KBM-7 (cell line): ENCODE results near the gene IL2RA.
"Not testable (repeated sequence)": the region's sequence is repeated elsewhere in the genome, so short reads cannot be mapped to it uniquely, and the experiment has no call there.

Experiments used
- DNase-seq: peaks from one replicate; pipeline ENCODE4 v3.0.0-alpha.2; 2015
- in situ Hi-C: fragments of 300-500 bp; cut with MboI; formaldehyde crosslinking; loops from 2 replicates; pipeline ENCODE4 v1.14.3; 2020; ENCODE audit warnings: low sequenced_read_pairs, low pct_unique_long_range_greater_than_20kb, mixed read lengths

Gene IL2RA

DNA sequence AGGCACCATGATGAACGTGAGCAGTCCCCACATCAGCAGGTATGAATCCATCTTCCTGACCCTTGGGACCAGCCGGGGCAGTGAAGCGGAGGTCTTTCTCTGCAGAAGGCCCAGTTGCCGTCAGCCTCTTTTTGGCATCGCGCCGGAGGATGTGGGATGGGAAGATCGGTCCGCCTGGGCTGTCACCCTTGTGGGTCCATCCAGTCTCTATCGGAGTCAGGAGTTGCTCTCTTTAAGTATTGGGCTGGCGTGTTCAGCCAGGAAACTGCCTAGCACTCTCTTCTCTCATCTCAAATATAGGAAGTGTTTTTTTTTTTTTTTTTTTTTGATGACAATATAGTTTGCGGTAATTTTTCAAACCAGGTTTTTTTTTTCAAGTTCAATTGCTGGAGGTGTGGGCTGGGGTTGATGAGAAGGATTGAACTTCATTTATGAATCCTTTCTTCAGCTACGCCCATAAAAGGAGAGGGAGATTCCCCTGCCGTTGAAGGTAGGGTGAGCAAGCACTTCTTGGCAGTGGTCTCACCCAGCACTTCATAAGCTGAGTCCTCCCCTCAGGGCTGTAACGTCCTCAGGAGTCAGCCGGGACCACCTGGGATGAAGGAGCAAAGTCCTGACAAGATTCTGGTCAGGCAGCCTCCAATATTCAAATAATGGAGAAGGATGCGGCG, at the start of gene IL2RA:
TSS of gene IL2RA (minus strand) at position 267 of the 671 bp plus-strand sequence. CDS start at position 51, 216 bp downstream.
- DNase-seq = peak; percentile 72
- in situ Hi-C loops = no loop called here

DNA sequence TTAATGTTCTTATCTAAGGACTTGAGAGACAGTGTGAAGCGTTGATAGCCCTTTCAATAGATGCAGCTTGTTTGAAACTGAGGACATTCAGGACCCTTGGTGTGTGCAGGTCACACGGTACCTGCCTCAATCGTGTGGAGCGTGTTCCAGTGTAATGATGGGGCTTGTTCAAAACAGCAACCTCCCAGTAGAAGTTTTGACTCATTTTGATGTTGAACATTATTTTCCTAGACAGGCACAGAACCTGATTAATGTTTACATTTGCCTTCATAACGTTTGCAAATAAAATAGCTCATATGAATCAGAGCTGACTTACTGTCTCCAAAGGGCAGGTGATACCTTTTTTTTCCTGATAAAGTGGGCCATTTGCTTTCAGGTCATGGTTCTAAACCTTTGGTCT, 48.0 kb upstream of the IL2RA start:
- no peak for DNase-seq
- in situ Hi-C loops = no loop called here

DNA sequence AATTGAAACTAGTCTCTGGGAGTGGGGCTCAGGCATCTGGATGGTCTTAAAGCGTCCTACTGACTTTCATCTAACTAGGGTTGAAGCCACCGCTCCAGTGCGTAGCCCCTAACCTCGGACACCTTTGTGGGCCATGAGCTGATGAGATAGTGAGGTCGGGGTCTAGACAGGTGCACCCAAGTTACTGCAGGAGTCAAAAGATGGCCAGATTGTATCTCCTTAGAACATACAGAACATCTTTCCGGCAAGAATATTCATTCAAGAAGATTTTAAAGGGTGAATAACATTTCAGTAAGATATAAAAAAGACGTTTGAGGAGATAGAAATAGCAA, 47.2 kb upstream of the IL2RA start:
- in situ Hi-C loops = loop anchor here (10.0 kb wide), 1 partner anchor 295 kb away; no protein-coding TSS in a partner anchor
- DNase-seq = no peak

DNA sequence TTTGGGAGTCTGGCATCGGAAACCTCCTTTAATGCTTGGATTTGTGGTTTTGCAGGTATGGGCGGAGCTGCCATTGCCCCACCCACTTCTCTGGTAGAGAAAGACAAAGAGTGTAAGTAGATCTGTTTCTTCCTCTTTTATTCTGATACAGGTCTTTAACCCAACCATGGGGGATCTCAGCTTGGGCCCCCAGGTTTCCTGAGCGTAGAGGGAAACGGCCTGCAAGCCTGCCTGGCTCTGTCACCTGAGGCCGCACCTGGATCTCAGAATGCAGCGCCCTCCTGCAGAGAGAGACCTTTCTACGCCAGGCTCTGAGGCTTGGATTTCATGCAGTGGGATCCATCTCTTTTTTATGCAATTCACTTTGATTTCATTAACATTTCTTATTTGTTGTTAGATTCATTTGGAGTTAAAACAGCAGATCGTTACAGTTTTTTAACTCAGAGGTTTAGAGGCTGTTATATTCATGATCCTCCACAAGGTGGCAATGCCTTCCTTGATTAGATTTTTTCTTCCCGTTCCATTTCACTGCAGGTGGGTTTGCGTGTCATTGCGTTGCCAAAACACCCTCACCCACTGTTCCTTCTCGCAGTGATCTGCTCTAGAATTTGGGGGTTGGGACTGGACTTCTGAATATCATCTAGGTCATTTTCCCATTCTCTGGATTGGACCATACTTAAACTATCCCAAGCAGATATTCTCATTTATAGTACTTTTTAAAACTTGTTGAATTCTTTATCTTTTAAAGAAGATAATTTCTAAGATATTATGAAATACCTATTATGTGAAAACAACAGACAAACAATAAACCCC, 46.7 kb upstream of the IL2RA start:
- in situ Hi-C loops = loop anchor here (10.0 kb wide), 1 partner anchor 296 kb away; no protein-coding TSS in a partner anchor
- peak; percentile 82 for DNase-seq

DNA sequence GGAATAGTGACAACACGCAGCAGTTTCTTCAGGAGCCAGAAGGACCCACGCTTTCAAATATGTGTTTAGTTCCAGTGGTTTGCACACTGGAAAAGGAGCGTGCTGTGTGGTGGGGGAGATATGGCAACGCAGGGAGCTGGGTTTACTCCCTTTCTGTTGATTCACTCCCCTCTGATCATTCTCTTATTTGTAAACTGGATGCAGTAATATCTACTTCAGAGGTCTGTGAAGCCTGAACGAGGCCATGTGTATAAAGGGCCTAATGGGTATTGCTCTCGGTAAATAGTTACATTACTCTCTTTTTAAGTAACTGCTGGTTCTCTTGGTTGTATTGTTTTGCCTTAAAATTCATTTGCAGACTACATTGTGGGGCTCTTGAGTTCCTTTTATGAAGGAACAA, 45.9 kb upstream of the IL2RA start:
- no peak for DNase-seq
- in situ Hi-C loops = loop anchor here (10.0 kb wide), 1 partner anchor 297 kb away; no protein-coding TSS in a partner anchor

DNA sequence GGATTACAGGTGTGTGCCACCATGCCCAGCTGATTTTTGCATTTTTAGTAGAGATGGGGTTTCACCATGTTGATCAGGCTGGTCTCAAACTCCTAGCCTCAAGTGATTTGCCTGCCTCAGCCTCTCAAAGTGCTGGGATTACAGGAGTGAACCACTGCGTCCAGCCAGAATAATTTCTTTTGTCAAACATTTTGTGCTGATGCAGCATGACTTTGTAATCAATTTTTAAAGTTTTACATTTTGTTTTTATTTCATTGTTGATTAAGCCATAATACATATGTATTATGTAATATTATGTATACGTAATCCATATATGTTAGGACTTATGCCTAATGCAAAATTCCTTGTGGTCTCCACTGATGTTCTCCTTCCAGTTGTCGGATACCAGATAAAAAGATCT, 45.4 kb upstream of the IL2RA start:
- in situ Hi-C loops = loop anchor here (10.0 kb wide), 1 partner anchor 297 kb away; no protein-coding TSS in a partner anchor
- not testable (repeated sequence) for DNase-seq

DNA sequence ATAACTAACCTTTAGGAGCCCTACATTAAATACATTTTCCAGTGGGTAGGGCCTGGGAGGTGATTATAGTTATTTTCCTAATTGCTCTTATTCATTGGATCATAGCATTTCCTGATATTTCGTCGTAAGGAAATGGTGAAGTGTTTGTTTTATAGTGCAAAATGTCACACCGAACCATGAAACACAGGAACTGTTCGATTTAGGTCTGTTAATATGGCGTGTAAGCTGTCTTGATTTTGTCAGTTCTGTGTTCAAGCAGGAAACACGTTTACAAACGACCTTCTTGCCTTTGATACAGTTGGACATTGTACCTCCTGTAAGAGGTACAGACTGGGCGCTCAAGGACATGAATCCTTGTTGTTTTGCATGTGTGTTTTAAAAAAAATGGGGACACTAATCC, 41.4 kb upstream of the IL2RA start:
- DNase-seq = no peak
- in situ Hi-C loops = loop anchor here (10.0 kb wide), 1 partner anchor 301 kb away; no protein-coding TSS in a partner anchor

DNA sequence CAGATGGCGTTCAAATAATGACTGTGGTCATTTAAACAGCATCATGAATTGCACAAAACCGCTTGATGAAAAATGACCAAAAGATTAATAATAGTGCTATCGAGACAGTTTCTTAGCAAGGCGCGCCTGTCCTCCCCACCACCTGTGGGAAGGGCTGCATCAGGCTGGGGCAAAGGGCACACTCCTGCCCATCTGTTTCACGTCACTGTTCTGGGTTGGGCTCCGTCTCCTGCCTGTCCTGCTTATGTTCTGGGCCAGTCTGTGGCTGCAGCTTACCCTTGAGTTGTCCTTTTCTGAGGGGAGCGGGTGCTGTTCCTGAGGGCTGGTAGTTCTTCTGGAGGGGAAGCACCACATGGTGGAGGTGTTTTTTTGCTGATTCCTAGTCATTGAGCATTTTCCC, 40.0 kb upstream of the IL2RA start:
- DNase-seq = no peak
- in situ Hi-C loops = loop anchor here (10.0 kb wide), 1 partner anchor 303 kb away; no protein-coding TSS in a partner anchor

DNA sequence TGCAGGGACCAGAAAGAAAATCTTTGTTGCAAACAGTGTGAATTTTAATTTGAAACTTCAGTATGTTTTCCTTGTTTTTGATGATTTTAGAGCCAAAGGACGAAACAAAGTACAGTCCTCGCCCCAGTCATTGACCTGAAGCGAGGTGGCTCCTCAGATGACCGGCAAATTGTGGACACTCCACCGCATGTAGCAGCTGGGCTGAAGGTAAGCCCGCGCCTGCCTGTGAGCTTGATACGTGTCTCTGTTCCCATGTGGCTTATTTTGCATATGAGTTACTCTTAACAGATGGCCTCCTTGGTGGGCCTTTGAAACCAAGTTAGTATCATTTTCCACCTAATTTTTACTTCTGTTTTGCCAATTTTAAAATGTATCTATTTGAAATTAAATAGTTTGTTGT, 39.0 kb upstream of the IL2RA start:
- DNase-seq = no peak
- in situ Hi-C loops = loop anchor here (10.0 kb wide), 1 partner anchor 304 kb away; no protein-coding TSS in a partner anchor

DNA sequence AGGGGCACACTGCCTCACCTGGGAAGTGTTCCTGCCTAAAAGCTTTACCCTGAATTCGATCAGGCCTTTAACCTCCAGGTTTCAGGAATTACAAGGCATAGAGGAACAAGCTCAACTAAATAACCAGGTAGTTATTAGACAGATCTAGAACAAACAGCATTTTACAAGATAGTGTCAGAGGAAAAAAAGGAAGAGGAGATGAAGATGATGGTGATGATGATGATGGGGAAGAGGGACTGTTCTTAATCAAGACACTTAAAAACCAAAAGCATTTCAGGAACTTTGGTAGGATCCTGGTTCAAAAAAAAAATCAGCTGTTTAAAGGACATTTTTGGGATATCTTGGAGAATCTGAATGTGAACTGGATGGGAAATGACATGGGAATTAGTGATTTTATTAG, 38.2 kb upstream of the IL2RA start:
- in situ Hi-C loops = loop anchor here (10.0 kb wide), 1 partner anchor 304 kb away; no protein-coding TSS in a partner anchor
- no peak for DNase-seq

DNA sequence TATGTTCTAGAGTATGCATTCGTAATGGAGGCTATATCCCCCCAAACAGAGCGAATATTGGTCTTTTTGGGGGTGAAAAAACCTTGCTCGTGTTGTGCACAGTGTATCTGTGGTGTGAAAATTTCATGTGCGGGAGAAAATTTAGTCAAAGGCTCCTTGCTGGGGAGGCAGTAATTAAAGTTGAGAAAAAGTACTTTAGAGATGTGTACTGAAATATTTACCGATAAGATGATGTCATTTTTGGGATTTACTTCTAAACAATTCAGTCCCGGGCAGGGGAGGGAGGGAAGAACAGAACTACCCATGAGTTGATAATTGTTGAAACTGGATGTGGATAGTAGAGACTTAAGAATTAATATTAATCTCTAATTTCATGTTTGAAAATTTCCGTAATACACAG, 36.0 kb upstream of the IL2RA start:
- in situ Hi-C loops = no loop called here

DNA sequence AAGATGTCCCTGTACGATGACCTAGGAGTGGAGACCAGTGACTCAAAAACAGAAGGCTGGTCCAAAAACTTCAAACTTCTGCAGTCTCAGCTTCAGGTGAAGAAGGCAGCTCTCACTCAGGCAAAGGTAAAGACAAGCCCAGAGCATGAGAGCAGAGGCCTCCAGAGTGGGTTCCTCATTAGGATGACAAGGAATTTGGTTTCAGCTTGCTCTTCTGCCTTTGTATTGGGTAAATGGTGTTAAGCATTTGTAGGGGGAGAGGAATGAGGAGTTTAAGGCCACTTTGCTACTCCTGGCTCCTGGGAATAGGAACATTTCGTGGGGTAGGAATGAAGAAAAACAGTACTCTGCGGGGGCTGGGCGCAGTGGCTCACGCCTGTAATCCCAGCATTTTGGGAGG, 34.9 kb upstream of the IL2RA start:
- in situ Hi-C loops = no loop called here
- DNase-seq = no peak

More for the DNA sequence above, 36.0 kb upstream of the IL2RA start:
- DNase-seq = no peak

DNA sequence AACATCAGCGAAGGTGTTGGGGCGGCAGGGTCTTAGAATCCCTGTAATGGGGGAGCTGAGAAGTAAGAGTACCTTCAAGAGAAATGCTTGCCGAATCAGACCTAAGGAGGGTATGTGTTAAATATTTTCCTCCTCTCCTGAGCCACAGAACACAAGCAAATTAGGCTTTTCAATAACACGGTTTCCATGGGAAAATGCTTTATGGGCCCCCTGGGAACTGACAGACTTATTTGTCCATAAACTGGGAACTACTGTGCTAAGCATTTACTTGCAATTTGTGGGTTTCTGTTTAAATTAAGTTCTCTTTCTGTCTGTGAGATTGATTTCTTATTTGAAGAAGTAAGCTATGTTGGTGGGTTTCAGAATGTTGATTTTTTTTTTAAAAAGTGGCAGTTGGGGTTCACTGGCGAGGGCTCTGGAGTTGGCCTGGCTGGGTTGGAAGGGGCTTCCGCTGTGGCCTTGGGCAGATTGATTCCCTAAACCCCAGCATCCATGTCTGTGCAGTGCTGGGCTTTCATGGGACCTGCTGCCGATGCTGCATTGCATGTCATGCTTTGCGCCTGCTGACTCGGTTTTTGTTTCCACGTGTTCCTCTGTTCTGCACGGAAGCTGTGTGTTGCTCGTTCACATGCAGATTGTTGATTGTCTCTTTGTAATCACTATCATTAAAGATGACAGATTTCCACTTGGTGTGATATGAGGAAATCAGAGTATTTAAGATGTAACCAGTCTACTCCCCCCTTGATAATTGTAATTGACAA, 33.8 kb upstream of the IL2RA start:
- in situ Hi-C loops = no loop called here
- DNase-seq = no peak

DNA sequence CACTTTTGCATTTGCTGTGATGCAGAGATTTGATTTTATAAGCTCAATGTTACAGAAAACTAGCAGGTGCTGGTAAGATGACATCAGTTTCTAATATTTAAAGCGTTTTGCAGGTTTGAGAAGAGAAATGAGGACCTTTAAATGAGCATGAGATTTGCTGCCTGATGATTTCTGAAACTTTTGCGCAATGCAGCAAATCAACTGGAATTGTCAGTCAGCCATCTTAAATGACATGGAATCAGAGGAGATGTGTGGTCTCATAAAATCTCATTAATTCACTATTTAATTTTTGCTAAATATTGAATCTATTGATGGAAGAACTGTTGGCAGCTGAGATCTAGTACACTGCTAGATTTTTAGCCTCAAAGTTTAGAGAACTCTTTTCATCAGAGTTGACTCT, 30.6 kb upstream of the IL2RA start:
- DNase-seq = no peak
- in situ Hi-C loops = no loop called here

DNA sequence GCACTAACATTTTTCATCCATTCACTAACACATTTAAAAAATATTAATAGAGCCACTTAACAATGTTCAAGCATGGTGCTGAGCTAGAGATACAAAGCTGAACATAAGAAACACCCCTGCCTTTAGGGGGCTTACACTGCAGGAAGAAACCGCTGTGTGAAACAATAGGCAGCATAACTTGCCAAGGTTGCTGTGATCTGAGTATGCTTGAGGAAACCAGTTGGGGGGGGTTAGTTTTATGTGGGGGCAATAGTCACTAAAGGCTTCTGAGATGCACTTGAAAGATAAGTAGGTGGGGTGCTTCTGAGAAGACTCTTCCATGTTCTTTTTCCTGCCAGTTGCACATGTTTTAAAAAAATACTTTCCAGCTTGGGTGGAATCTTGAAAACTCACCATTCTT, 29.5 kb upstream of the IL2RA start:
- in situ Hi-C loops = no loop called here

DNA sequence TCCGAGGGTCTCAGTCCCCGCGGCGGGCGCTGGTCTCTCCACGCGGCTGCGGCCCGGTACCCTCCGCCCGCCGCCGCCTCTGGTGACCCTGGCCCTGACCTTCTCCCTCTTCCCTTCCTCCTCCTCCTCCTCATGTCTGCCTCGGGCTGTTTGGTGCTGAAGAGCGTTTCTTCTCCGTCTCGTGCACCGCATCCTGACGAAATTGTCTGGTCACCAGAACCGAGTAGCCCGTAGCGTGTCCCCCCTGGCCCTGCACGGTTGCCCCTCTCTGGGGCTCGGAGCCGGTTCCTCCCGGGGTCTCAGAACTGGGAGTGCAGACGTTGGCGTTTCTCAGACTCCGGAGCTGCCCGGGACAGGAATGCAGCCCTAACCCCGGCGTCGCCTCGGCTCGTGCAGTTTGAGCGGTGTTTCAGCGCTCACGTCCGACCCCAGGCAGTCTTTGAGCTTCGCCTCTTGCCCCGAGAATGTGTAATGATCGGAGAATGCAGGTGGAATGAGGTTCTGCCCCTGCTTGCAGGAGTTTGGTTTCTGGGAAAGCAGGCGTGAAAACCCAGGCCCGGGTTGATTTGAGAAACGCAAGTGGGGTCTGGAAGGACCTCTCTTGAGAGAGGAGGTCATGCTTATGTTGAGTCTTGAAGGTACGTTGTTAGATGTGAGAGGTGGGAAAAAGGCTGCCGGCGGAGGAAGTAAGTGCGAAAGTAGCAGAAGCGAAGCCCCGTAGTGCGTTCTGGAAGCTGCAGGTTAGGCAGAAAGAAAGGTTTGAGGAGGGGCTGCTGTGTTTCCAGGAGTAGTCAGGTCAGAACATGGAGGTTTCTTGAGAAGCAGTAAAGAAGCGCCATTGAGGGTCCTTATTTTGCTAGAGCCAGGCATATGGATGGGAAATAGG, 27.4 kb upstream of the IL2RA start:
- in situ Hi-C loops = no loop called here

More for the DNA sequence above, 29.5 kb upstream of the IL2RA start:
- no peak for DNase-seq

DNA sequence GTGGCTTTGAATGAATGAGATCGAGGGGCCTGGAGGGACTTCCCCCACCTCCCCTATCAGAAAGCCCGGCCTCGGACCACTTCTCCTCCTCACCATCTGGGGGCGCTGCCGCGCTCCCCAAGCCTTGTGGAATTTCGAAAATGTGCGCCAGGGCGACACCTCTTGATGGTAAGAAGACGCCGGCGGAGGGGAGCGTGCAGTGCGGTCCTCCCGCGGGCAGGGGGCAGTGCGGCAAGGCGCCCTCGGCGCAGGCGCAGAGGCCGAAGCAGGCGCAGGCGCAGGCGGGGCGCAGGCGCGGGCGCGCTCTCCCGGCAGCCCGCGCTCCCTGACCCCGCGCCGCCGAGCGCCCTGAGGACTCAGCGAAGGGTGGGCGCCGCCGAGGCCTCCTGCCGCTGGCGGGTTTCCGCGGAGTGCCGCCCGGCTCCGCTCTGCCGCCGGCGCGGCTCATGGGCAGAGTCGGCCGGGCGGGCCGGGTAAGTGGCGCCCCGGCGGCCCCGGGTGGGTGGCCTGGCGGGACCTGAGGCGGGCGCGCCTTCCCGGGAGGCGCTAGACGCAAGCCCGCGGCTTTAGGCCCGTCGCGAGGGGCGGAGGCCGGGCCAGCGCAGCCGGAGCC, 26.7 kb upstream of the IL2RA start, which contains the start of gene RBM17:
TSS of gene RBM17 (plus strand) at position 314 of the 613 bp plus-strand sequence. CDS start 8,032 bp downstream, outside the sequence.
- in situ Hi-C loops = no loop called here
- peak; percentile 98 for DNase-seq

More for the DNA sequence above, 27.4 kb upstream of the IL2RA start:
- peak; percentile 45 for DNase-seq
